ENCODE measurements around the gene SLC22A1. TPM values are rescaled to one million over a fixed set of nuclear protein-coding genes. Genes with fewer than 3 reads are reported as not detected.

SLC22A1 gene
- total and polyA plus RNA-seq, 10 of the 15 experiments (the other 5 are each of a cell fraction or from before 2014, with no cell fraction given), result 0.09 to 0.28 (median 0.15) TPM; not detected in 3

GRCh38 chr6:160202411-160202810 lies 80.8 kb downstream of the SLC22A1 start:
- FAIRE-seq (no peak), DNase-seq (ENCODE audit: low read depth, low spot score) (no peak), ATAC-seq (no peak)
- Histone ChIP-seq H3K4me1 (ENCODE audit: control insufficient read depth, insufficient read depth, low read length) (no peaks in the 10 kb centered on the region), H3K4me2 (ENCODE audit: control insufficient read depth, insufficient read depth) (no peak overlapping the region), H3K27ac (ENCODE audit: control insufficient read depth, insufficient read depth) (no peak overlapping the region), H3K9ac (ENCODE audit: control insufficient read depth, insufficient read depth, low read length) (no peak overlapping the region), H4K20me1 (ENCODE audit: control insufficient read depth, insufficient read depth) (no peaks in the 10 kb centered on the region), H2AFZ (ENCODE audit: control insufficient read depth, low read depth, low read length) (no peak overlapping the region), H3K27me3 (replicated peaks in 1 of 2; ENCODE audit: control insufficient read depth in 2 of 2, insufficient read depth in 2 of 2, low read length in 1 of 2) (no peaks in the 10 kb centered on the region), H3K4me3 (no peak overlapping the region), H3K36me3 (ENCODE audit: control insufficient read depth in 2 of 2, insufficient read depth in 2 of 2, low read length in 1 of 2) (no peaks in the 10 kb centered on the region), H3K79me2 (ENCODE audit: control insufficient read depth, insufficient read depth, low read length) (no peaks in the 10 kb centered on the region), H3K9me3 (replicated peaks; ENCODE audit: control insufficient read depth, insufficient read depth, low read length) (no peaks in the 10 kb centered on the region; the same call in 2 of the 3 replicates)
- WGBS (ENCODE audit: insufficient coverage, insufficient replicate concordance, low lambda C conversion rate, missing lambda C conversion rate), result 2% methylated on average over 2 of the region's 2 CpGs
- intact Hi-C loops (cut with micrococcal nuclease; ENCODE audit: unreplicated experiment), result no loop called here
- in situ Hi-C loops (cut with MboI), result no loop called here
- BruUV-seq (replicated peaks), result no TSS peak
- ChIA-PET POLR2A (no interaction called here), CTCF (no interaction called here), SMC1A (ENCODE audit: uncharacterized antibody, unreplicated experiment) (interaction anchor here (0.9 kb wide), 1 partner anchor 18 kb away, joined by 3 read pairs; no protein-coding TSS in a partner anchor), RAD21 (ENCODE audit: unreplicated experiment) (no interaction called here)
- TF ChIP-seq SREBF1 (IDR thresholded peaks at IDR 0.05; ENCODE audit: low read length) (no peak), CREB1 (IDR thresholded peaks at IDR 0.05; ENCODE audit: low read depth) (no peak), NFIC (IDR thresholded peaks at IDR 0.05; ENCODE audit: low read depth, low read length) (no peak), BCLAF1 (IDR thresholded peaks at IDR 0.05) (no peak), USF2 (IDR thresholded peaks at IDR 0.05; ENCODE audit: borderline replicate concordance, low read depth, low read length) (no peak), BHLHE40 (IDR thresholded peaks at IDR 0.05; ENCODE audit: borderline replicate concordance in 1 of 2, low read depth in 2 of 2, low read length in 1 of 2) (no peak), ZNF207 (IDR thresholded peaks at IDR 0.05; ENCODE audit: borderline replicate concordance) (no peak), NKRF (conservative IDR thresholded peaks at IDR 0.05) (no peak), STAT1 (conservative IDR thresholded peaks at IDR 0.05) (no peak), MYB (IDR thresholded peaks at IDR 0.05; ENCODE audit: borderline replicate concordance, low read depth, low read length) (no peak), ZNF384 (IDR thresholded peaks at IDR 0.05; ENCODE audit: borderline replicate concordance, low read depth, low read length) (no peak), EGR1 (IDR thresholded peaks at IDR 0.05; ENCODE audit: borderline replicate concordance in 1 of 2, low read depth in 2 of 2, low read length in 2 of 2) (no peak), ZBTB11 (CRISPR knock-in tag; IDR thresholded peaks at IDR 0.05) (no peak), E2F4 (IDR thresholded peaks at IDR 0.05; ENCODE audit: low read depth, low read length) (no peak)

All from GM12878 (cell line).